Stimulated activated CD4-positive, alpha-beta T cell treated with anti-CD3 and anti-CD28 coated beads, TNF-alpha, amount 100 ng/mL, for 1 hour (primary cell): ENCODE measurements around the gene ARL5B.

Source experiments
- DNase-seq, 3 donors: peaks; one replicate each; pipeline ENCODE4 v3.0.0-alpha.2; 2020; ENCODE audit warnings: low read depth in 3 of 3, low spot score in 1 of 3

The ARL5B gene

DNA sequence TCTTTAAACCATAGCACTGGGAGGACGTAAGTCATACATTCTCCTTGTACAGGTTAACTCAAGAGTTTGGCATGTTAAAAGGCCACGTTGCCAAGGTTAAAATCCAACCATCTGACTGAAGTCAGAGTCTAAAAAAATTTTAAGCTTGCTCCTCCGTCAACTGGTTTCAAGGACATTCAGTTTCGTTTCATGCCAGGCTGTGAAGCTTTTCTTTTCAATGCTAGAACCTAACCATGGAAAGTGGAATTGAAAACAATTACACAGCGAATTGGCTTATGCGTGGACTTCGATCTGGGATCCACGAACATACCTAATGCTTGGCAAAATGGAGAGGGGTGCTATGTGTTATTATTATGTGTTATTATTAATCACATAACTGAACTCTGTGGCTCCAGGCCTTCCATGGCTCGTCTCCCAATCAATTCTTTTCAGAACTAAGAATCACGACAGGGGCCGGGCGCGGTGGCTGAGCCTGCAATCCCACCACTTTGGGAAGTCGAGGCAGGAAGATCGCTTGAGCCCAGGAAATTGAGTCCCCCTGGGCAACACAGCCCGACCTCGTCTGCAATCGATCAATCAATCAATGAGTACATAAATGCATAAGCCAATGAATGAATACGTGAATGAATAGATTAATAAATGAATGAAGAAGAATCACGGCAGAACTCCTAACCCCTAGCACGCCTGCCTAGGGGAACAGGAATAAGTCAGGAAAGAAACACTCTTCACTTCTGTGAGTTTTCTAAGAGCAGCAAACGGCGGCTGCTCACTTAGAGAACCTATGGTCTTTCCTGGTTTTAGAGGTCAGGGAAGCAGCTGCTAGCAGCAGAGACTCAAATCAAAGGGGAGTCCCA is 733 bp upstream of the ARL5B start:
- DNase-seq: no peak

DNA sequence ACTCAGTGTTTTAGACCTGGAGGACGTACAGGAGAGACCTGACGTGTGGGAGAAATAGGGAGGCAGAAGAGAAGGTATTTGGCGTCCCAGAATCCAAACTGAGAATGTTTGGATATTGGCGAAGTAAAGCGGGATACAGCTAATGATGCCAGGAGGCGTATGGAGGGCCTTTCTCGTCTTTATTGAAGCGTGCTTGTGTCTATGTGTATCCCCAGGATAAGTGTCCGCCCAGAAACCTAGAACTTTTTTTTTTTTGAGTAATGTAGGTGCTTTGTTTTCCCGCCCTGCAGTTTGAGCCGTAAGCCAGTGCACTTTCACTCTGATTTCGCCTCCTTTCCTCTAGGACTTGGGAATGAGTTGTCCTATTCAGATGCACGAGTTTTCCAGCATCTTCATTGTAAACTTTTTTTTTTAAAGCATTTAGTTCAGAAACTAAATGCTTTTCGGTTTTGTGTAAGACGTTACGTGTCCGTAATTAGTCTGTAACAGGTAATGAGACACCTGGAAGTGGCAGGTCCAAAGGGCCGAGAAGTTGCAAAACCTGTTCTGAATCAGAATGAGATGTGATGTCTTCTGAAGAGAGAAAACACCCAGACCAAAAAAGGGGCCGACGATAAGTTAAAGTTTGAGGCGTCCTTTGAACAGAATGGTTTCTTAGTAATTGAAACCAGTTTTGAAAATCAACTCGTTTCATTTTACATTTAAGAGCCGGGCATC is 746 bp downstream of the ARL5B start:
- DNase-seq: no peak

DNA sequence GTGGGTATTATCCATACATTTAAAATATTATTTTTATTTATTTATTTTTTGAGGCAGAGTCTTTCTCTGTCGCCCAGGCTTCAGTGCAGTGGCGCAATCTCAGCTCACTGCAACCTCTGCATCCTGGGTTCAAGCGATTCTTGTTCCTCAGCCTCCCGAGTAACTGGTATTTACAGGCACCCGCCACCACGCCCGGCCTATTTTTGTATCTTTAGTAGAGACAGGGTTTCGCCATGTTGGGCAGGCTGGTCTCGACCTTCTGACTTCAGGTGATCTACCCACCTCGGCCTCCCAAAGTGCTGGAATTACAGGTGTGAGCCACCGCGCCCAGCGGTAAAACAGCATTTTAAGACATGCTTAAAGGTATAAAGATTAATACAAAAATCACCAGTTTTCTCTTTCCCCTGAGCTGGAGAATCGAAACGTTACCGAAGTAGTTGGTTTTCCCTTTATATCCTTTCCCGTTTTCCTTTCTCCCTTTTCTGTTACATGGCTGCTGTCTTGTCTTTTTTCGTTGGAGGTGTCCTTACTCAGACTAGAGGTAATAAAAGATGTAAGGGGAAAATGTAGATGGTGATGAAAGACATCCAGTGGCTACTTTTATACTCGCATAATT is 1.7 kb downstream of the ARL5B start:
- no peak for DNase-seq

DNA sequence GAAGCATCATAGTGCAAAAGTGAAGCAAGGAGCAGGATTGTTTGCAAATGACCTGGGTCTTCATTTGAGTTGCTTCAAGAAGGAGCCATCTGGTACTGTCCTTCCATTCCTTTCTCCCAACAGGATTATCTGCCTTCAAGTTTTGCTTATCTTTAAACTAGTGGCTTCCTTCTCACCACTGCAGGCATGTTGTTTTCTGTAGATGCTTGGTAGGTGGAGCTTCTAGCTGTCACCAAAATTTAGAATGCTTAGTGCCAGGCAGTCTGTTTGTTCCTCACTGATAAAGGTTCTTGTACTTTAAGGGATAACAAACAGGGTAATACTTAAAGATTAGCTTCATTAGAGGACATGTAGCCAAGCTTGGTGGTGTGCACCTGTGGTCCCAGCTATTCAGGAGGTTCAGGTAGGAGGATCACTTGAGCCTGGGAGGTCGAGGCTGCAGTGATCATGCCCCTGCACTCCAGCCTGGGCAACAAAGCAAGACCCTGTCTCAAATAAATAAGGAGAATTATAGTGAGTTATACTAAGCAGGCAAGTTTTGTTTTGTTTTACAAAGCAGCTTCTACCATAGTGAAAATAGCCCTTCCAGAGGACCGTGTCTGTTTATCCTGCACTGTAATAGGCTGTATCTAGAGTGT is 5.7 kb downstream of the ARL5B start:
- DNase-seq: no peak

DNA sequence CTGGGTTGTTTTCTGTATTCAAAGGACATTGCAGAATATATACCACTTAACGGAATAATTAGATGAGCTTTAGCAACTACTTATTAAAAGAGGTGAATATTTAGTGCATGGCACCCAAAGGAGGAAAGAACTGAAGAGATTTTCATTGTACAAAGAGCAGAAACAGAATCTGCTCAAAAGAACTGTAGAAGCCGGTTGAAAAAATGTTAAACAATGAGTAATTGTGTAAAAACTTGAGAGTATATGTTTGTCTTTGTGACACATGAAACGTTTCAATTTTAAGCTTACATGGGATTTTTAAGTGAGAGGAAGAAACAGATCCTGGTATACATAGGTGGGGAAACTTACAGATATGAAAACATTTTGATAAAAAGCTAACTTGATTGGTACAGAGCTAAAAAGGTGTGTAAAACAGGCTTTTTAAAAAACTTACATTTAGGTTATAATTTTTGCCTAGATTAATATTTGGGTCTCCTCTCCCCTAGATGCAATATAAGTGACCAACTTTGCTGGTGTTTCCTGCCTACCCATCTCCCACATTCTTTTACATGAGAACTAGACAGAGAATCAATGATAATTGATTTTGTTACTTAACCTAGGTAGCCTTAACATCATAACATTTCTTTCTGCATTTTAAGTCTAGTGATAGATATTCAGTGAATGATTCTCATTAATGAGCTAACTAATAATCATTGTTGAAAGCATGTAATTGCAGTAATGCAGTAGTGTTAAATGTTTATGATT is 6.8 kb downstream of the ARL5B start:
- no peak for DNase-seq

DNA sequence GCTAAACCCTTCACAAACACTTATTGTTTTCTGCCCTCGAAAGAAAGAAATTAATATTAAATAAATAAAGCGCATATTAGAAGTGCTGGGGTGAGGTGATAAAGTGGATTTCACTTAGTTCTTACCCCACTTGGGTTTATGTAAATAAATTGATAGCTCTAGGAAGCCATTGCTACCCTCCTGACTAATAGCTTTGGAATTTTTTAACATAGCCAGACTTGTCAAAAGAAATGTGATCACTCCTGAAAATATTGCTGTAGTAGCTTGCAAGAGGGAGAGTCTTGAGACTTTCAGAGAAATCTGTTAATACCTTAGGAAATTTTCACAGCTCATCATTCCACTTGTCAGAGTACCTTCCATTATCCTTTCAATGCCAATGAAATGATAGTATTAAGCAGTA is 7.6 kb downstream of the ARL5B start:
- no peak for DNase-seq

DNA sequence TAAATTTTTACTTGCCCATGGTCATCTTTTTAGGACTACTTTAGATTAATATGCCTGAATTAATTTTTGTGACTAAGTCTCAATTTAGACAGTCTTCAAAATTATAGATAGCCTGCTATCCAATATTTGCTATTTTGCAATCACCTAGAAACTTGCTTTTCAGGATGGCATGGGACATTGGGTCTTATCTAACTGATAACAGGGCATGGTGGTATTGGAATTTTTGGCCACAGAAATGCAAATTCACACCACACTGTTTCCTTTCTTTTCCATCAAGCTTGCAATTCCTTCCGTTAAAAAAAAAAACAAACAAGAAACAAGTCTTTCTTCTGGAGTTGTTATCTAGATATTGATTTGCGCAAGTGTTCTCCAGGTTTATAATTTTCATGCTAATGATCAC is 8.8 kb downstream of the ARL5B start:
- DNase-seq: no peak

DNA sequence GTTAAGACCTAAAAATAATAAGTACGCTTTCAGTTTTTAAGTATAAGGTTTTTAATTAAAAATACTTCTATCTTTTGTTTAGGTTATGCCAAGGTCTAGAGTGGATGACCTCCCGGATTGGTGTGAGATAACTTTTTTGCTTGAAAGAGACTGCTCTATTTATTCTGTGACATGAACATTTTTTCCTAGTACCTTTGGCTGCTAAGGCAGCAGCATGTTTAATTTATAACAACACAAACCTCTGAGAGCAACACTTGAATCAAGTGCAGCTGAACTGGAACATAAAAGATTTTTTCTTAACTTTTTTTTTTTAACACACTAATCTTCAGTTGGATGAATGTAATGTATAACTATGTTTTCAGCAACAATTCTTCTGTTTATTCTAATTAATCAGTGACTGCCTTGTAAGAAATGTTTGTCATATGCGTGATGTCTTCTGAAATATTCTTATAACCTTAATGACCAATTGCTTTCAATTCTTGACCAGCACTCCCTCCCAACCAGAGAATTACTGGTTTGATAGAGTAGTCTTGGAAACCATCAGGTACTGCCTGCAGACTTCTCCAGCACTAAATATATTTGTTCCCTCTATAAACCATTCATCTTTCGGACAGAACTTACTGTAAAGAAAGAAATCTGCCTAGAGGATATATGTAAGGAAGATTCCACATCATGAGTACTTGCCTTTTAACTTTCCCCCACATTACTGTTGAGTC is 16.0 kb downstream of the ARL5B start:
- DNase-seq: no peak

DNA sequence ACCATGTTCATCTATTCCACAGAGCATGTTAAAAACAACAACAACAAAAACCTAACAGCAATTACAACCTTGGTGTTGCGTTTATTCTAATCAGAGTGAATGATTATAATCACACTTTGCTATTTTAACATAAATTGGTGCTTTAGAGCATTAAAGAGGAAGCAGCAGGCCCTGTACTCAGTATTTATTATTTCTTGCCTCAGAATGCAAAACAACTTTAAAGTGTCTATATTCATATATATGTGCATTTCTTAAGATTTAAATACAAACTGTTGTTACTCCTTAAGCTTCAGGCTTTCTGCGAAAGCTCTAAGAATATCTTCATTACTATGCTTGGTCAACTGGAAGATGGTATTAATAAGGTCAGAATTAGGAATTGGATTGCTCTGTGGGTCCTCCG is 21.5 kb downstream of the ARL5B start:
- DNase-seq: no peak

DNA sequence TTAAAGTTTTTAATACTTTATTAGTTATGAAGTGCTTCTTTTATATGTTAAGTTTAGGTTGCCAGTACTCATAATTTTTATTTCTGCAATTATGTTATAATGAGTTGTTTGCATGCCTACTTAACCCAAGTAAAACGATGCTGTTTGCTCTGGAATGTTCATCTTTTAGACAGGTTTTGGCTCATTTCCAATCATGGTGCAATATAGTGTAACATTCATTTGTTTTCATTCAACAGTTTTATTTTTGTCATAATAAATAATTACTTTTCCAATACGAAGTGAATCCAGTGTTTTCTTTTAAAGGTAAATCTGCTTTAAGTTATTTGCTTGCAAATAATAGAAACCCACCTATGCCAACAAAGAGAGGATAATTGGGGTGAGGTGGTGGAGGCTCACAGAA is 22.1 kb downstream of the ARL5B start:
- no peak for DNase-seq

DNA sequence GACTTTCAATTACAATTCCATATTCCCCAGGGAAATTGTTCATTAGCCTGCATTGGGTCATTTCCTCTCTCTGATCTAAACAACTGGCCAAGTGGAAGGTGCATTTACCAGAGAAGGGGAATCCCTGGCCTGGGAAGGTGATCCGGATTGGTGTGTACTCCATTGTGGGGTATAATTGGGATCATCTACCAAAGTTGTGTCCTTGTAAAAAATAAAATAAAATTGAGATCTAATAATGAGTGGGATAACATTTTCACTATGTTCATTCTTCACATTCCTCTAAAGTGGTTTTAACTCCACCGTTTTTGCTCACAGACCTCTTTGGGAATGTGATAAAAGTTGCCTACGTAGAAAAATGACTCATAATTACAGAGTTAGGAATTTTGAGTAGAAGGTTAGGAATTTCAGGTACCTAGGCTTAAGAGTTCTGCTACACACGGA is 22.8 kb downstream of the ARL5B start:
- no peak for DNase-seq

DNA sequence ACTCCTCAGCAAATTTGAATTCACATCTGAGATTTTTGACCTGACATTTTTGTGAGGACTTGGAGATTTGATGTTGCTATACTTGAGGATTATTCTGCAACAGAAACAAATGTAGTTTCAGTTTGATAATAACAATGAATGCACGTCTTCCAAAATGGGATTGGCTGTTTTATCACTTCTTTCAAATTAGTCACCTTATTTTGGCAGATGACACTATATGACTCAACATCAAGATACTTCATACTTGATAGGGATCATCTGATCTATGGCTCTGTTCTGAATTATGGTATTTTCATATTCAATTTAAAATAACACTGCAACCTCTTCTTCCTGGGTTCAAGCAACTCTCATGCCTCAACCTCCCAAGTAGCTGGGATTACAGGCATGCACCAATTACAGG is 24.2 kb downstream of the ARL5B start:
- no peak for DNase-seq

DNA sequence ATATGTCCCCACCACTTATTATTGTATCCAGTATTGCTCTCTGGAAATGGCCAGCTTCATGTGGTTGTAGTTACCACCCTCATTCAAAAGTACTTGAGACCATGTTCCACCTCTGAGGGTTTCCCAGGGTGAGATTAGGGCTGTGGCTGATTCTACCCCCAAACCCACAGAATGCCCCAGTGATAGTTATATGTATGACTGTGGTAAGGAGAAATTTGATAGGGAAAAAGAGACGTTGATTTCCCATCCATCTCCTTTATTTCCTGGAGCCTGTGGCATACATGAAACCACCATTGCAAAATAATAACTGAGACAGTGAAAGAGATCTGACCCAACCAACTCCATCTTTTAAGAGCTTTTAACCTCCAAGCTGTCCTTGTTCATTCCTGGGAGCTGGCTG is 25.2 kb downstream of the ARL5B start:
- DNase-seq: no peak

DNA sequence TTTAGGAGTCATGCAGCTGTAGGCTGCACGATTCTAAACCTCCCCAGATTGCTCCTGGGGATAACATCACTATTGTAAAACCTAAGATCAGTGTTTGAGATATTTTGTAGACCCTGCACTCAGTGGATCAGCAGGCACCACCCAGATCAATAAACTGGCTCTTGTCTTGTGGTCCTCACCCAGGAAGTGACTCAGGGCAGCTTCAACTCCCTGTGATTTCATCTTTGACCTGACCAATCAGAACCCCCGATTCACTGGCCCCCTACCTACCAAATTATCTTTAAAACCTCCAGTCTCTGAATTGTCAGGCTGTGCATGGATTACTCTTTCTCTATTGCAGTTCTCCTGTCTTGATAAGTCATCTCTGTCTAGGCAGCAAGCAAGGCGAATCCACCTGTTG is 25.7 kb downstream of the ARL5B start:
- DNase-seq: no peak

DNA sequence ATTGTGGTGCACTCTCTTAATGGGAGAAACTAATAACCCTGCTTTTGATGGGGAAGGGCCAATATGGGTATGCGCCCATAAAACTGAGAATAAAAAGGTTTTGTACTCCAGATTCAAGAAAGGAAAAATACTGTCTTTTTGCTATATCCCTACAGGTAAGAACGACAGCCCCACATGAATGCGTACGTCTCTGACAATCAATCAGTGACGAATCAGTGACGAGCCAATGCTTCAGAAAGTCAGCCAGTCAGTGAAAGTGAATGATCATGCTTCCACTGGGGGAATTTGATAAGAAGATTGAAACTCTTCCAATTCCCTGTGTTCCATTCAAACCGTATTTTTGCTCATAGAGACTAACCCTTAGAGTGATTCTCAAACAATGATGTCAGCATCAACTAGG is 26.3 kb downstream of the ARL5B start:
- no peak for DNase-seq

DNA sequence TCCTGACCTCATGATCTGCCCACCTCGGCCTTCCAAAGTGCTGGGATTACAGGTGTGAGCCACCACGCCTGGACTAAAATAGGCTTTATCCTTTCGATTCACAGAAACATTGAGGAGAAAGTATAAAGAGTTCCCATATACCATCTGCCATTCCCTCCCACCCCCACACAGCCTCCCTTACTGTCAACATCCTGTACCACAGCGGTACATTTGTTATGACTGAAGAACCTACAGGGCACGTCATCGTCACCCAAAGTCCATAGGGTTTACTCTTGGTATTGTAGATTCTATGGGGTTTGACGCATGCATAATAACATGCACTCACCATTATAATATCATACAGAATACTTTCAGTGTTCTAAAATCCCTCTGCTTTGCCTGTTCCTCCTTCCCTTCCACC is 28.0 kb downstream of the ARL5B start:
- DNase-seq: no peak

DNA sequence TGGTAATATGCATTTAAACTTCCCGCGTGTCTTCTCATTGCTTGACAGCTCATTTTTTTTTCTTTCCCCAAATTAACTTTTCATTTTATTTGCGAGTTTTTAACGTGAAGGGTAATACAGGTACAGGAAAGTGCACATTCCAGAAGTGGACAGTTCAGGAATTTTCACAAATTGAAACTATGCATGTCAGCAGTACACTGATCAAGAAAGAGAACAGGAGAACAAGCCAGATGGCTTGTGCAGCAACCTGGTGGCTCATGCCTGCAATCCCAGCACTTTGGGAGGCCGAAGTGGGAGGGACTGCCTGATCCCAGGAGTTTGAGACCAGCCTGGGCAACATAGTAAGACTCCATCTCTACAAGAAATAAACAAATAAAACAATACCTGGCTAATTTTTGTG is 28.5 kb downstream of the ARL5B start:
- DNase-seq: no peak

DNA sequence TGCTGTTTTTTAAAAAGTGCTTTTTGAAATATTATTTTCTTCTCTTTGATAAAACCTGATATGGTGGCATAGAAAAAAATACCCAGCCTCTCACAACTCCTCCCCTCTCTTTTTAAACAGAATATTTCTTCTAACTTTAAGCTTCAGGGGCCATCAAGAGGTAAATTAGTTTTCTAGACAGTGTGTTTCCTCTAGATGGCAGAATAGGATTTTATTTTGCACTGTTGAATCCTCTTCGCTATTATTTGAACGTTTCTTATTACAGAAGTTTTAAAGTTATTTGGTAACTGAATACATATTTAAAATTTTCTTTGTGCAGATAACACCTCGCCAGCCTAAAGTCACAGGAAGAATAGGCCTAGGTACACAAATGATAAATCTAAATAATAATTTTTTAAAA is 30.3 kb downstream of the ARL5B start:
- no peak for DNase-seq

DNA sequence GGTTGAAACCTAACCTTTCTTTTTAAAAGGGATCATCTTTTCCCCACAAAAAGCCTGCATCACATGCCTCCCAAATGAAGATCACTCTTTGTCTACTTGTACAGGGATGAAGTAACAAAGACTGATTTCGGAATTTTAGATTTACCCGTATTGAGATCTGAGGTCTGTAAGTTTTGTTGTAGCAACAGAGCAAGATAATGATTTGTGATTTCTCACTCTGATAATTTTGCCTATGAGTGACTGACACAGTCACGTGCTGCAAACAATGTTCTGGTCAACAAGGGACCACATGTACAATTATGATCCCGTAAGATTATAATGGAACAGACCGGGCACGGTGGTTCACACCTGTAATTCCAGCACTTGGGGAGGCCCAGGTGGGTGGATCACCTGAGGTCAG is 31.3 kb downstream of the ARL5B start:
- DNase-seq: no peak
